Naive B cell (primary cell): Measurements from ENCODE around the gene PZP. TPM values are rescaled to one million over a fixed set of nuclear protein-coding genes. Genes with fewer than 3 reads are reported as not detected.
"Not testable (repeated sequence)": the region's sequence is repeated elsewhere in the genome, so short reads cannot be mapped to it uniquely, and the experiment has no call there.

Experiments used
- ATAC-seq, 2 donors: fragments of 150-1000 bp; cut with Tn5 transposase; 2 replicates each; pipeline ENCODE4 v1.10.0; 2021; ENCODE audit warnings: low read depth in 2 of 2, mild to moderate bottlenecking in 2 of 2, moderate library complexity in 2 of 2
- DNase-seq: peaks from one replicate; pipeline ENCODE4 v3.0.0; 2022
- H3K27ac Mint-ChIP-seq, 6 donors: one replicate each; pipeline ENCODE4 v1.8.0; 2020 to 2022; ENCODE audit warnings: mild to moderate bottlenecking in 6 of 6, mixed read lengths in 6 of 6, moderate library complexity in 5 of 6, inconsistent platforms in 2 of 6
- H3K27me3 Mint-ChIP-seq, 3 donors: one replicate each; pipeline ENCODE4 v1.8.0; 2021 to 2022; ENCODE audit warnings: mixed read lengths in 3 of 3, mild to moderate bottlenecking in 1 of 3
- H3K36me3 Mint-ChIP-seq, 2 donors: one replicate each; pipeline ENCODE4 v1.8.0; 2020 to 2022; ENCODE audit warnings: mixed read lengths in 2 of 2, inconsistent platforms in 1 of 2, mild to moderate bottlenecking in 1 of 2
- H3K4me1 Mint-ChIP-seq, 3 donors: one replicate each; pipeline ENCODE4 v1.8.0; 2020 to 2022; ENCODE audit warnings: mixed read lengths in 3 of 3, inconsistent platforms in 1 of 3, mild to moderate bottlenecking in 1 of 3, moderate library complexity in 1 of 3
- H3K4me3 Mint-ChIP-seq, 8 donors: one replicate each; pipeline ENCODE4 v1.8.0; 2020 to 2022; ENCODE audit warnings: mild to moderate bottlenecking in 8 of 8, mixed read lengths in 8 of 8, moderate library complexity in 8 of 8, inconsistent platforms in 2 of 8
- H3K9me3 Mint-ChIP-seq, 7 donors: one replicate each; pipeline ENCODE4 v1.8.0; 2020 to 2022; ENCODE audit warnings: mixed read lengths in 7 of 7, mild to moderate bottlenecking in 5 of 7, inconsistent platforms in 2 of 7, moderate library complexity in 1 of 7
- polyA plus RNA-seq, 6 donors: library from polyadenylated mRNA; unstranded; fragments of 300-500 nt; fragmentation: Illumina TruSeq; gene quantifications; one replicate each; pipeline ENCODE4 v1.2.3, GENCODE V29; 2021; ENCODE audit warnings: low read depth in 6 of 6

PZP gene
- polyA plus RNA-seq, 6 donors from 2014 or later = not detected

DNA sequence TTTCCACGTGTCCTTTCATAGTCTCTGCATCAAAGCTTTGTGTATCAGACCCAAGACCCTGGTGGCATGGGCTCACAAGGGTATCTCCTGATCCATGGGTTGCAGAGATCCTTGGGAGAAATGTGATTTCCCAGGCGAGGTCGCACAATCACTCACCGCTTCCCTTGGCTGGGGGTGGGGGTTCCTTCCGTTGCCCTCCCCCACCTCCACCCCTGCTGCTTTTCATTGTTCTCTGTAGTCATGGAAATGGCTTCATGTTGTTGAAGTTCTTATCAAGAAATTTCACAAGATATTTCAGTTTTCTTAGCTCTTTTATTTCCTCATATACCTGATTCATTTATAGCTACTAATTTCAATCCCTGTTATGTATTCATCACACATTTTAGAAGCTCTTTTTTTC lies 40.9 kb downstream of the PZP start:
- H3K27me3 Mint-ChIP-seq = peaks cover 7 to 34% (median 24%) of the 10 kb centered on the region in 3 donors
- not testable (repeated sequence) for H3K27ac Mint-ChIP-seq, H3K4me3 Mint-ChIP-seq, ATAC-seq, H3K9me3 Mint-ChIP-seq, H3K4me1 Mint-ChIP-seq, H3K36me3 Mint-ChIP-seq, DNase-seq

DNA sequence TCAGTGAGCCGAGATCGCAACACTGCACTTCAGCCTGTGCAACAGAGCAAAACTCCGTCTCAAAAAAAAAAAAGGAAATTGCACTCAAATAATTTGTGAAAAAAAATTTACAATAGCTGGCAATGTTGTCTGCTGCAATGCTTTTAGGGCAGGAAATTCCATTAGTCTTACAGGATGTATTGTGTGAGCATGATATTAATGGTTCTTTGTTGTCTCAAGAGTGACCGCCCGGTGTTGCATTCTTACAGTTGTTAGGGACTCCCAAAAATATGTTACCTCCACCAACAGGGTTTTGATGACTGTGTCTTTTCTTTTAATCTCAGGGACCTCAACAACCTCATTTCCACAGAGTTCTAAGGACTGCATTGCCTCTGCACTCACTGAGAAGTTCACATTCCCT lies 44.8 kb downstream of the PZP start:
- no peak for ATAC-seq
- H3K9me3 Mint-ChIP-seq = no peaks in the 10 kb centered on the region

DNA sequence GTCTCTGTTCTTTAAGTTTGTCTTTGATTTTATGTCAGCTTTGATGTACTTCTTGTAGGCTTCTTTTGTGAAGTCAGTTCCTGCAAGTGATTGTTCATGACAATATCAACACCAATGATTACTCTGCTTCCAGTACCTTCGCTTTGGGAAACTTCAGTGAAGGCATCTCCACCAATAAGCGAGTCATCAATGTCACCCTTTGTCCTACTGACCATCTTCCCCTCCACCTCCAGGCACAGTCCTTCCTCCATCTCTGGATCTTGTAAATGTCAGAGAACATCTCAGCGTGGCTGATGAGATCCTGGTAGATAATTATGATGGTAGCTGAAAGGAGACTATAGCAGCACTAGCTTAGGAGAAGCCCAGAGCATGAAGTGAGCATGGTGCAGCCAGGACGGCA lies 52.1 kb downstream of the PZP start:
- peaks cover 0 to 3% (median 0%) of the 10 kb centered on the region in 7 donors for H3K9me3 Mint-ChIP-seq

More for the DNA sequence above, 44.8 kb downstream of the PZP start:
- Mint-ChIP-seq H3K27ac (no peak overlapping the region), H3K36me3 (no peaks in the 10 kb centered on the region), H3K4me3 (no peak overlapping the region), H3K27me3 (peaks cover 0 to 35% (median 18%) of the 10 kb centered on the region in 3 donors), H3K4me1 (no peaks in the 10 kb centered on the region)
- no peak for DNase-seq

DNA sequence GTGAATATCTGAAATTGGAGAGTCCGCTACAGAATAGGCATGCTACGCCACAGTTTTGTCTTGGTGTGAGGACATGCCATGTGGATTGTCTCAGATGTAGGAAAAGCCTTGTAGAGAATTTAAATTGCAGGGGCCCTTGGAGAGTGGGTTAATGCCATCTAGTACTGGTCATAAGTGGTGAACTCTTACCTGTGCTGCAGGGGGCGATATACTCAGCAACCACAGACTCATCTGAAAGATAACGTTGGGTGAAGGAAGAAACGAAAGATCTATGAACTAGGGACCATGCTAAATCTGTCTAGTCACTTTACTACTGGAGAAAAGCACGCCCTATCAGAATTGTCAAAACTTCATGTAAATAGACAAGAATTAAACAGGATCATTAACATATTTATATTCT lies 58.8 kb downstream of the PZP start:
- Mint-ChIP-seq H3K9me3 (peaks cover 5 to 23% (median 18%) of the 10 kb centered on the region in 7 donors), H3K4me1 (no peaks in the 10 kb centered on the region), H3K27me3 (peaks cover under 1 to 19% (median 8%) of the 10 kb centered on the region in 3 donors), H3K27ac (no peak overlapping the region), H3K36me3 (peaks cover 0 to 8% of the 10 kb centered on the region in 2 donors), H3K4me3 (no peak overlapping the region)
- no peak for ATAC-seq
- no peak for DNase-seq

More for the DNA sequence above, 52.1 kb downstream of the PZP start:
- Mint-ChIP-seq H3K27me3 (peaks cover 5 to 23% (median 5%) of the 10 kb centered on the region in 3 donors), H3K36me3 (no peaks in the 10 kb centered on the region), H3K4me3 (no peak overlapping the region), H3K27ac (no peak overlapping the region), H3K4me1 (no peaks in the 10 kb centered on the region)
- DNase-seq (no peak), ATAC-seq (no peak)

DNA sequence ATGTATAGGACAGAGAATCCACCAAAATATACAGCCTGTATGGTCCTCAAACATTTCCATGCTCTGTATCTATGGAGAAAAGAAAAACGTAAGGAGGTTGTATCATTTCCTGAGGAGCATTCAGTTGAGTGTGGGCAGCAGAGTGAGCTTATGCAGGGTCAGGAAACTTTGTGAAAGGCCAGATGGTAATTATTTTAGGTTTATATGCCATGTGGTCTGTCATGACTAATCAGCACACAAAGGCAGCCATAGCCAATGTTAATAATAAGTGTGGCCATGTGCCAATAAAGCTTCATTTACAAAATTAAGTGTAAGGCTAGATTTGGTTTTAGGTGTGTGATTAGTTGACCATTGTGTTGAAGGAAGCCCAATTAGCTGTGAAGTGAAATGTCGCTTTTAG lies 59.3 kb downstream of the PZP start:
- Mint-ChIP-seq H3K36me3 (peaks cover 0 to 12% of the 10 kb centered on the region in 2 donors), H3K9me3 (peaks cover 7 to 27% (median 21%) of the 10 kb centered on the region in 7 donors), H3K27me3 (peaks cover 5 to 23% (median 8%) of the 10 kb centered on the region in 3 donors), H3K4me1 (no peaks in the 10 kb centered on the region), H3K4me3 (no peak overlapping the region), H3K27ac (no peak overlapping the region)
- ATAC-seq (no peak), DNase-seq (no peak)

DNA sequence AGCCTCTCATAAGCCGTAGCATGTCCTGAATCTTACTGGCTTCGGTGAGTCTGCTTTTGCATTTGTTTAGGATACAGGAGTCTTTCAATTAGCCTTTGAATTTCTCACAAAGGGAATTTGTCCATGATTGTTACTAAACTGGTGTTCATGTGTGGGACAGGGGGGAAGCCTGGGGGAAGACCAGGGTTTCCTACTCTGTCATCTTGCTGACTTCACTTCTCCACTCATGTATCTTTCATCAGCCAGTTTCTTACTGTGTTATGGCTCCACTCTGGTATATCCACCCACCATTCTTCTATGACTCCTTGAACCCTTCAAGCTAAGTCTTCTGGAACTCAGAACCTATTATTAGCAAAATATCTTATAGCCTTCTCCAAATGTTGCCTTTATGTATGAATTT lies 60.7 kb downstream of the PZP start:
- ATAC-seq = no peak
- Mint-ChIP-seq H3K9me3 (peaks cover 9 to 33% (median 26%) of the 10 kb centered on the region in 7 donors), H3K4me3 (no peak overlapping the region), H3K4me1 (no peaks in the 10 kb centered on the region), H3K36me3 (peaks cover 0 to 24% of the 10 kb centered on the region in 2 donors), H3K27me3 (peaks cover 3 to 26% (median 18%) of the 10 kb centered on the region in 3 donors), H3K27ac (no peak overlapping the region)
- no peak for DNase-seq

DNA sequence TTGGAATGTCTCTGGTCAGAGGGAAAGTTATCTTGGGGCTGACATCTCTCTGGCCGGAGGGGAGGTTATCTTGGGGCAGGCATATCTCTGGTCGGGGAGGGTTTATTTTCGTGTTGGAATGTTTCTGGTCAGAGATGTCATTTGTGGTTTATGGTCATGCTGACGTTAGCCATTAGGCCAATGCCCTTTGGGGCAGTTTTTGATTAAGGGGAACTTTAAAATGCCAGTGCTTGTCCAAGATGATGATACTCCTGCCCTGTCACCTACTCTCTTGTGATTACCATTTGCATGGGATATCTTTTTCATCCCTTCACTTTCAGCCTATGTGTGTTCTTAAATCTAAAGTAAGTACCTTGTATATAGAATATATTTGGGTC lies 63.5 kb downstream of the PZP start:
- Mint-ChIP-seq H3K9me3 (peaks cover 9 to 33% (median 26%) of the 10 kb centered on the region in 7 donors), H3K36me3 (peaks cover 0 to 24% of the 10 kb centered on the region in 2 donors), H3K4me3 (no peak overlapping the region), H3K27me3 (peaks cover 0 to 26% (median 18%) of the 10 kb centered on the region in 3 donors), H3K4me1 (no peaks in the 10 kb centered on the region), H3K27ac (no peak overlapping the region)
- DNase-seq (no peak), ATAC-seq (no peak)

DNA sequence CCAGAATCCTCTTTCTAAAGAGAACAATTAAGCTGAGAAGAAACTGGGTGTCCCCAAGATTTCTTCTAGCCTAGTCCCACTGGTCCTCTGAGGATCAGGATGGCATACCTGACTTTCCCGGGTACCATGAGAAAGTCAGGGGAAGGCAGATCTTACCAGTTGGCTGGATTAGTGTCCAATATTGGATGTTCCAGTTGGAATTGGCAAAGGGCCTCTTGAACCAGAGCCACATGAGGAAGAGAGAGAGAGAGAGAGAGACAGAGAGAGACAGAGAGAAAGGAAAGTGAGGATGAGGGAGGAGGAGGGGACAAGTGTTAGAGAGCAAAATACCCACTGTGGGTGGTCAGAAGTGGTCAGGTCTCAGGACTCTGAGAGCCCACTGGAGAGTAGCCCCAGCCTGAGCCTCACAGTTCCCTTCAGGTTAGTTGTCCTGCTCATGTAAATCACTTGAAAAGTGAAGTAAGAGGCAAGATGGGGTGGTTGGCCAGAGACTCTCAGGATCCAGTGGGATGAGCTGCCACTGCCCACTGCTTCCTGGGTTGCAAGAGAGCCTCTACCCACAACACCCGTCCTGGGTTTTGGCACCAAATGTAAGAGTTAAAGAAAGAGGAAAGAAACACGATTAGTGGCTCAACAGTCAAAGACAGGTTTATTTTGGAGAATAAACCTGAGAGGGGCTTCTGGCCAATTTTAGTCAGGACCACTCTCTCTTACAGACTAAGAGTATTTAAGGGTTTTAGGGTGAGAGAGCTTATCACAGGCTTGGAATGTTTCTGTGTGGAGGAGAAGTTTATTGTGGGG lies 64.1 kb downstream of the PZP start:
- ATAC-seq (no peak), DNase-seq (no peak)
- Mint-ChIP-seq H3K27me3 (peaks cover 0 to 26% (median 18%) of the 10 kb centered on the region in 3 donors), H3K36me3 (peaks cover 0 to 24% of the 10 kb centered on the region in 2 donors), H3K9me3 (peaks cover 9 to 33% (median 26%) of the 10 kb centered on the region in 7 donors), H3K4me1 (no peaks in the 10 kb centered on the region), H3K4me3 (no peak overlapping the region), H3K27ac (no peak overlapping the region)

DNA sequence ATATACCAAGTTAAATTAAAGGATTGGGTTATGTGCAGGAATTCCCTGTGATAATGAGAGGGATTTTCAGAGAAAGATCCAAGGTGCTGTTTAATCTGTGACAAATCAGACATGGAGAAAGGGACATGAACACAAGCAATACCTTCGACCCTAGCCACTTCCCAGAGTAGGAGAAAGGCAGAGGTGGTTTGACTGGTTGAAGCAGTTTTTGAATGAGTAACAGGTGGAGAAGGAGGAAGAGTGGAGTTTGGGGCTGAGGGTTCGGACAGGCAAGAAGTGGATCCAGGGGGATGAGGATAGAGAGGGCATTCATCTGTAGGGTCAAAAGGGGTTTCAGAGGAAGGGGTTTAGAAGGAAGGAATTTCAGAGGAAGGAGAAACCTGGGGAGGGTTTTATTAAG lies 65.1 kb downstream of the PZP start:
- H3K4me1 Mint-ChIP-seq = no peaks in the 10 kb centered on the region
- no peak for ATAC-seq
- H3K36me3 Mint-ChIP-seq = peaks cover 0 to 24% of the 10 kb centered on the region in 2 donors
- DNase-seq = no peak
- peaks cover 9 to 33% (median 26%) of the 10 kb centered on the region in 7 donors for H3K9me3 Mint-ChIP-seq
- H3K4me3 Mint-ChIP-seq = no peak overlapping the region
- no peak overlapping the region for H3K27ac Mint-ChIP-seq
- peaks cover 0 to 21% (median 18%) of the 10 kb centered on the region in 3 donors for H3K27me3 Mint-ChIP-seq

DNA sequence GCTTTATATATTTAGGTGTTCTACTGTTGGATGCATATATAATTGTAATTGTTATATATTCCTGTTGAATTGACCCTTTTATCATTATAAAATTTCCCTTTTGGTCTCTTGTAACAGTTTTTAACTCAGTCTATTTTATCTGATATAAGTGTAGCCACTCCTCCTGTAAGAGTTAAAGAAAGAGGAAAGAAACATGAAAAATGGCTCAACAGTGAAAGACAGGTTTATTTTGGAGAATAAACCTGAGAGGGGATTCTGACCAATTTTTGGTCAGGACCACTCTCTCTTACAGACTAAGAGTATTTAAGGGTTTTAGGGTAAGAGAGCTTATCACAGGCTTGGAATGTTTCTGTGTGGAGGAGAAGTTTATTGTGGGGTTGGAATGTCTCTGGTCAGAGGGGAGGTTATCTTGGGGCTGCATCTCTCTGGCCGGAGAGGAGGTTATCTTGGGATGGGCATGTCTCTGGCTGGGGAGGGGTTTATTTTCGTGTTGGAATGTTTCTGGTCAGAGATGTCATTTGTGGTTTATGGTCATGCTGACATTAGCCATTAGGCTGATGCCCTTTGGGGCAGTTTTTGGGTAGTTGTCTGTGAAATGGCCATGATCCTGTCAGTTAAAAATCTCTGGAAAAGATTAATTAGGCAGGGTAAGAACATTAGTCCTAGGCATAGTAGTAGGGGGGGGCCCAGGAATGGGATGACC lies 68.5 kb downstream of the PZP start:
- H3K4me3 Mint-ChIP-seq, ATAC-seq, DNase-seq, H3K27ac Mint-ChIP-seq, H3K4me1 Mint-ChIP-seq: not testable (repeated sequence)
- Mint-ChIP-seq H3K27me3 (peaks cover 0 to 20% (median 18%) of the 10 kb centered on the region in 3 donors), H3K9me3 (peaks cover 4 to 16% (median 10%) of the 10 kb centered on the region in 7 donors), H3K36me3 (peaks cover 0 to 16% of the 10 kb centered on the region in 2 donors)

DNA sequence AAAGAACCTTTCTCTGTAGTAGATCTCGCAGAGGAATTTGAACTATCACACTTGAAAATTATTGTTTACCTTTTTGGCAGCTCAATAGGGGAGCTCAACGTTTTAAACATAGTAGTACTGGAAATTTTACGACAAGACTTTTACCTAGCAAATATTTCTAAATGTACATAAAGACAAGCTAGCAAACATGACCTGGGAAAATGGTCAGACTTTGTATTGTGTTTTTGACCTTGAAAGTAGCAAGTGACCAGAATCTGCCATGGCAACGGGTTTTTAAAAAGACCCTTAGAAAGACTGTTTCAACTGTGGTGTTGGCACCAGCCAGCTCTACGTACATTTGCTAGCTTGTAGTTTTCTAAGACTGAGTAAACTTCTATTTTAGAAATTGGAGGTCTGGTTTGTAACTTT lies 72.3 kb downstream of the PZP start:
- H3K9me3 Mint-ChIP-seq = peaks cover 0 to 7% (median 2%) of the 10 kb centered on the region in 7 donors

DNA sequence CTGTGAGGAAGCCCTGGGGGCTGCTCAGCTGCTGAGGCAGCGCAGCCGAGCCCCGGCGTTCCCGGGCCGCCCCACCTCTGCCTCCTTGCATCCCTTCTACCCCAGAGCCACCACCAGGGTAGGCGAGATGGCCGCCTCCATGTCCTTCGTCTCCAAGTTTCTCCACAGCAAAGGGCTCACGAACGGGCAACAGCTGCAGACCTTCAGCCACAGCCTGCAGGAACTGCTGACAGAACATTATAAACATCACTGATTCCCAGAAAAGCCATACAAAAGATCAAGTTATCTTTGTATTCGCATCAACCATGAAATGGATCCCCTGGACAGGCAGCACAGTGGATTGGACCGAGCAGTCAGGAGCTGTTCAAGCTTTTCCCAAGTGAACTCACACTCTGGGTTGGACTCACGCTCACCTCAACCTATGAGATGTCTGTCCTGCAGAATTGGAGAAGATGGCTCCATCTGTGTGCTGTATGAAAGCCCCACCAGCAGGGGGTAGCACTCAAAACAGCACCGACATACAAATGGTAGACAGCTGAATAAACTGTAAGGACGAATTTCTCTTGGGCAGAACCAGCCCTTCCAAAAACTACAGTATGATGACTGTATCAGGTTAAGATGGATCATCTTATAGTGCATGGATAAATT lies 73.1 kb downstream of the PZP start:
- Mint-ChIP-seq H3K9me3 (peaks cover 4 to 13% (median 6%) of the 10 kb centered on the region in 7 donors), H3K27ac (no peak overlapping the region), H3K36me3 (no peaks in the 10 kb centered on the region), H3K4me1 (no peaks in the 10 kb centered on the region), H3K27me3 (peaks cover 0 to 5% (median 4%) of the 10 kb centered on the region in 3 donors), H3K4me3 (no peak overlapping the region)
- no peak for DNase-seq
- no peak for ATAC-seq

More for the DNA sequence above, 72.3 kb downstream of the PZP start:
- Mint-ChIP-seq H3K4me3 (no peak overlapping the region), H3K27me3 (peaks cover 0 to 5% (median 4%) of the 10 kb centered on the region in 3 donors), H3K36me3 (no peaks in the 10 kb centered on the region), H3K4me1 (no peaks in the 10 kb centered on the region), H3K27ac (no peak overlapping the region)
- DNase-seq (no peak), ATAC-seq (no peak)

DNA sequence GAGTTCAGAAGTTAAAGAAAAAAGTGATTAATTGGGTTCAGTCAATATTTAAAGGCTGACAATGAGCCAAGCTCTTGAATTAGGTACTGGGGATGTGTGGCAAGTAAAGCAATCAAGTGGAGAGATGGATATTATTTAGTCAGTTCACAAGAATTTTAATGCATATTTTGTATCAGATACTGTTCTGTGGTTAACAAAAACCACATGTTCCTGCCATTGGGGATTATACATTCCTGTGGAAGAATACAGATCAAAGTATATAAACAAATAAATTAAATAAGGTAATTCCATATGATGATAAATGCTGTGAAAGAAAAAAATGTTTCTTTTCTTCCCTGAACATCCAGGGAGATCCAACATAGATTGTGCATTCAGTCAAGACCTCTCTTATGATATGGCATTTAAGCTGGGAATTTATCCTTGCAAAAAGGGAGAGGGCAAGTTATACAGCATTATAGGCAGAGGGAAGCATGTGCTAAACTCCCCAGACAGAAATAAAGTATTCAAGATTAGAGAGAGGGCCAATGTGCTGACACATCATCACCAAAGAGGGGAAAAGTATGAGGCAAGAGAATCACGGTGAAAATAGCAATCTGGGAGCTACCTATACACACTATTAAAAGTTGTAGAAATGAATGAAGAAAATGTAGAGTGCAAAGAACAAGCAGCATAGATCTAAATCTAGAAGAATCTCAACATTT lies 74.8 kb downstream of the PZP start:
- DNase-seq (no peak), ATAC-seq (no peak)
- Mint-ChIP-seq H3K27ac (no peak overlapping the region), H3K27me3 (peaks cover 0 to 5% (median 4%) of the 10 kb centered on the region in 3 donors), H3K9me3 (peaks cover 4 to 11% (median 6%) of the 10 kb centered on the region in 7 donors), H3K4me3 (no peak overlapping the region), H3K4me1 (no peaks in the 10 kb centered on the region), H3K36me3 (no peaks in the 10 kb centered on the region)
